ENCODE measurements around the gene WNT5B.

- no peak for TF ChIP-seq YY1 (IDR thresholded peaks at IDR 0.05; ENCODE audit: low read depth, low read length)
- TF ChIP-seq POLR2A (IDR thresholded peaks at IDR 0.05; ENCODE audit: control extremely low read depth in 1 of 2, low read depth in 2 of 2, low read length in 2 of 2): no peak
Observed at GRCh38 chr12:1587927-1588574, 41.0 kb upstream of the WNT5B start.

Measured in H1 (cell line).